Vagina (tissue), 2 donors: ENCODE results near the gene ZFYVE26. TPM values are rescaled to one million over a fixed set of nuclear protein-coding genes. Genes with fewer than 3 reads are reported as not detected.
"Not testable (repeated sequence)": the region's sequence is repeated elsewhere in the genome, so short reads cannot be mapped to it uniquely, and the experiment has no call there.

Source experiments
- DNase-seq, 2 donors: peaks; one replicate each; pipeline ENCODE4 v3.0.0-alpha.2; 2017; ENCODE audit errors: extremely low spot score in 2 of 2
- H3K27ac ChIP-seq: fragments of 200-600 bp; sonication (generic); one replicate; pipeline ENCODE4 v1.5.1; 2019
- H3K27me3 ChIP-seq: fragments of 200-600 bp; sonication (generic); one replicate; pipeline ENCODE4 v1.5.1; 2019
- H3K36me3 ChIP-seq, 2 donors: fragments of 200-600 bp; sonication (generic); one replicate each; pipeline ENCODE4 v1.5.1; 2017 to 2019
- H3K4me1 ChIP-seq: fragments of 200-600 bp; sonication (generic); one replicate; pipeline ENCODE4 v1.5.1; 2019
- H3K4me3 ChIP-seq, 2 donors: fragments of 200-600 bp; sonication (generic); 1 replicate in 1 of 2; 2 replicates in 1 of 2; pipeline ENCODE4 v1.5.1; 2016 to 2019
- H3K9me3 ChIP-seq: fragments of 200-600 bp; sonication (generic); one replicate; pipeline ENCODE4 v1.5.1; 2019
- CTCF ChIP-seq, 3 experiments: fragments of 450-650 bp in 2 of 3; fragments of 200-600 bp in 1 of 3; sonication (generic) in 1 of 3; IDR thresholded peaks; one replicate each; pipeline ENCODE4 v1.5.1; 2017 to 2019; ENCODE audit warnings: antibody characterized with exemption in 3 of 3, mild to moderate bottlenecking in 2 of 3, moderate library complexity in 2 of 3
- POLR2A ChIP-seq, 2 donors: fragments of 450-650 bp; IDR thresholded peaks; one replicate each; pipeline ENCODE4 v1.6.1; 2017; ENCODE audit warnings: antibody characterized with exemption in 2 of 2, mild to moderate bottlenecking in 2 of 2, moderate library complexity in 2 of 2
- POLR2AphosphoS5 ChIP-seq, 2 donors: sonication (generic); formaldehyde crosslinking; IDR thresholded peaks; one replicate each; pipeline ENCODE4 v1.9.0; 2017; ENCODE audit warnings: antibody characterized with exemption in 2 of 2, mild to moderate bottlenecking in 2 of 2, low read depth in 1 of 2; ENCODE audit not compliant: insufficient read depth in 1 of 2
- intact Hi-C: fragments of 100-400 bp; cut with DNase I; formaldehyde crosslinking; loops from one replicate; pipeline ENCODE4 v1.15.1; 2023
- total RNA-seq: library from RNA; depleted of rRNA; stranded (reverse); fragments of >200 nt; gene quantifications from one replicate; pipeline ENCODE4 v1.2.3, GENCODE V29; 2016

The ZFYVE26 gene
- total RNA-seq, 1 donor from 2014 or later, result 30.2 TPM

DNA sequence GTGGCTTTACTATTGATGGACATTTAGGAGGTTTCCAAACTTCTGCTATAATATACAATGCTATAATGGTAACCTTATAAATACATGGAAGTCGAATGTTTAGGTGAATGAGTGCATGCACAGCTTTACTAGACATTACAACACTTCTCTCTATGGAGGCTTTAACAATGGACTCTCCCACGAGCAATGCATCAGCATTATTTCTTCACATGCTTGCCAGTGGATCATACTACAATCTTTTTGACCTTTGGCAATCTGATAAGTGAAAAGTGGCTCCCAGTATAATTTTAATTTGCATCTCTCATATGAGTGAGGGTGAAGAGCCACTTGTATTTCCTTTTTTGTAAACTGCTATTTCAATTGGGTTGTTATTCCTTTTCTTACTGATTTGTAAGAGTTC, 96.5 kb downstream of the ZFYVE26 start:
- Histone ChIP-seq H3K27ac (no peak overlapping the region), H3K4me3 (no peak overlapping the region), H3K4me1 (peaks cover 12% of the 10 kb centered on the region), H3K9me3 (no peaks in the 10 kb centered on the region), H3K27me3 (no peaks in the 10 kb centered on the region), H3K36me3 (no peaks in the 10 kb centered on the region)
- no peak for TF ChIP-seq CTCF (IDR thresholded peaks at IDR 0.05)
- TF ChIP-seq POLR2AphosphoS5 (IDR thresholded peaks at IDR 0.05; ENCODE audit: insufficient read depth in 1 of 2, low read depth in 1 of 2), result no peak
- no peak for TF ChIP-seq POLR2A (IDR thresholded peaks at IDR 0.05)
- intact Hi-C loops, result no loop called here
- DNase-seq, result no peak

GRCh38 chr14:67719385-67719784, 97.0 kb downstream of the ZFYVE26 start:
- H3K27me3 ChIP-seq, H3K27ac ChIP-seq, DNase-seq, H3K36me3 ChIP-seq, H3K4me3 ChIP-seq, H3K9me3 ChIP-seq, intact Hi-C loops: not testable (repeated sequence)
- H3K4me1 ChIP-seq, result peaks cover 12% of the 10 kb centered on the region

DNA sequence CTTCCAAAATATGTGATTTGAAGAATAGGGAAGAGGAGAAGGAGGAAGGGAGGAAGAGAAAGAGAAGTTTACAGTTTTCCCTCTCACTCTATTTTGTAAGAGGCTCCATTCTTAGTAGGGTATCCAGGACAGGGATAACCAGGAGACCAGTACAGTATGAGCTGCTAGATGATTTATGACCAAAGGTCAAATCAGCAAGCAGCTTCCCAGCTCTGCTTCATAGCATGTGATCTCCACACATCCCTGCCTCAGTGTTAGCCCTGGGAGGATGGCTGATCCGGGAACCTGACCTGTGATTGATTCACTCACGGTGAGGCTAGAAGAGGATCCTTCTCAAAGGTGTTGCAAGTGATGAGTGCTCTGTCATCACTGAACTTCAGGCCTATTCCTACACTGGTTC, 98.1 kb downstream of the ZFYVE26 start:
- TF ChIP-seq CTCF (IDR thresholded peaks at IDR 0.05), result no peak
- no peak for TF ChIP-seq POLR2A (IDR thresholded peaks at IDR 0.05)
- no peak for TF ChIP-seq POLR2AphosphoS5 (IDR thresholded peaks at IDR 0.05; ENCODE audit: insufficient read depth in 1 of 2, low read depth in 1 of 2)
- Histone ChIP-seq H3K4me1 (peaks cover 12% of the 10 kb centered on the region), H3K27me3 (no peaks in the 10 kb centered on the region), H3K36me3 (no peaks in the 10 kb centered on the region), H3K4me3 (no peak overlapping the region), H3K27ac (no peak overlapping the region), H3K9me3 (no peaks in the 10 kb centered on the region)
- intact Hi-C loops, result no loop called here
- no peak for DNase-seq

DNA sequence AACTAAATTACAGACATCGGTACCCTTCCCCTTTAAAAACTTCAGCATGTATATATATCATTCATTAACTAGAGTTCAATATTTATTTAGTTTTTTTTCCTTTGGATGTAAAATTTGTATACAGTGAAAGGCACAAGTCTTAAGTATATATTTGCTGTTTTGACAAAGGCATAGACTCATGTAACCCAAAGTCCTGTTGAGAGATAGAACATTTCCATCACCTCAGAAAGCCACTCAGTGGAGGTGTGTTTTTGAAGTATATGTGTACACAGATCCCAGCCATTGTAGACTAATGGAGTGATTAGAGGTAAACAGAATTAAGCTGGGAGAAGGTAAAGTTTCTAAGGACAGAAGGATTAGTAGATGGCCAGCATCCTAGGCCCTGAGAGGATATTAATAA, 99.3 kb downstream of the ZFYVE26 start:
- no peak overlapping the region for H3K4me3 ChIP-seq
- DNase-seq, result no peak
- no peaks in the 10 kb centered on the region for H3K9me3 ChIP-seq
- H3K4me1 ChIP-seq, result peaks cover 4% of the 10 kb centered on the region
- intact Hi-C loops, result no loop called here
- TF ChIP-seq POLR2A (IDR thresholded peaks at IDR 0.05) (no peak), CTCF (IDR thresholded peaks at IDR 0.05) (no peak), POLR2AphosphoS5 (IDR thresholded peaks at IDR 0.05; ENCODE audit: insufficient read depth in 1 of 2, low read depth in 1 of 2) (no peak)
- no peak overlapping the region for H3K27ac ChIP-seq
- H3K27me3 ChIP-seq, result no peaks in the 10 kb centered on the region
- no peaks in the 10 kb centered on the region for H3K36me3 ChIP-seq

- H3K27ac ChIP-seq, result no peak overlapping the region
- H3K4me1 ChIP-seq, result no peaks in the 10 kb centered on the region
- intact Hi-C loops, result no loop called here
These were observed 106.2 kb downstream of the ZFYVE26 start for GRCh38 chr14:67710209-67710608.

DNA sequence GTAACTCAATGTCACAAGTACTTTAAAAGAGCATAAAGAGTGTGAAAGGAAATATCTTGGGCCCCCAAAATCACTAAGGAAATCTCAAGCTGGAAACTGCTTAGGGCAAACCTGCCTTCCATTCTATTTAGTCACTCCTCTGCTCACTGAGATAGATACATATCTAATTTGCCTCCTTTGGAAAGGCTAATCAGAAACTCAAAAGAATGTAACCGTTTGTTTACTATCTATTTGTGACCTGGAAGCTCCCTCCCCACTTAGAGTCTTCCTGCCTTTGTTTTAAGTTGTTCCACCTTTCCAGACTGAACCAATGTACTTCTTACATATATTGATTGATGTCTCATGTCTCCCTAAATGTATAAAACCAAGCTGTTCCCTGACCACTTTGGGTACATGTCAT, 106.6 kb downstream of the ZFYVE26 start:
- not testable (repeated sequence) for H3K27ac ChIP-seq, H3K4me1 ChIP-seq, H3K36me3 ChIP-seq, H3K9me3 ChIP-seq, H3K27me3 ChIP-seq, H3K4me3 ChIP-seq, DNase-seq
- intact Hi-C loops, result loop anchor here (10.0 kb wide), 1 partner anchor 125 kb away; no protein-coding TSS in a partner anchor

More at GRCh38 chr14:67710209-67710608, 106.2 kb downstream of the ZFYVE26 start:
- no peaks in the 10 kb centered on the region for H3K27me3 ChIP-seq
- no peak for DNase-seq
- H3K36me3 ChIP-seq, result no peaks in the 10 kb centered on the region
- H3K4me3 ChIP-seq, result no peak overlapping the region
- TF ChIP-seq POLR2AphosphoS5 (IDR thresholded peaks at IDR 0.05; ENCODE audit: insufficient read depth in 1 of 2, low read depth in 1 of 2), result no peak
- TF ChIP-seq POLR2A (IDR thresholded peaks at IDR 0.05), result no peak
- TF ChIP-seq CTCF (IDR thresholded peaks at IDR 0.05), result no peak
- H3K9me3 ChIP-seq, result no peaks in the 10 kb centered on the region

DNA sequence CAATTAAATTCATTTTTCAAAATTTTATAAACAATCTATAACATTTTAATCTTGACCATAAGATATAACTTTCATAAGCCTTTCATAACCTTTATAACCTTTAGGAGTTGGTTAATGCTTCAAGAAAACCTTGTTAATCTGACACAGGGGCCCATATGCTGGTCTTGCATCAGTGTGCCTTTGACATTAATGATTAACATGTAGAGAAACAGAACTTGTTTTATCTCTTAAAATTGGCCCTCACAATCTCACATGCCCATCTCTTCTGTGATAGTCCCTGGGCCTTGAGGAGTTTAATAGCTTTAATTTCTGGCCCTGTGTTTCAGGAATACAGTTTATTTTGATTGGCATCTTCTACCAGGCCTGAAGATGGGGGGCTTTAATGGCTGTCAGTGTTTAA, 107.0 kb downstream of the ZFYVE26 start:
- not testable (repeated sequence) for H3K4me3 ChIP-seq, H3K4me1 ChIP-seq, H3K9me3 ChIP-seq, DNase-seq, H3K36me3 ChIP-seq, H3K27me3 ChIP-seq, H3K27ac ChIP-seq
- intact Hi-C loops, result loop anchor here (10.0 kb wide), 1 partner anchor 125 kb away; no protein-coding TSS in a partner anchor
